GM03348 (cell line): ENCODE data around the gene MED9.

Source experiments
- DNase-seq: peaks from one replicate; pipeline ENCODE4 v3.0.0; 2012; ENCODE audit warnings: low spot score

MED9 gene

GRCh38 chr17:17538417-17539391 is 61.9 kb downstream of the MED9 start:
- DNase-seq = no peak

GRCh38 chr17:17539591-17539990 is 62.8 kb downstream of the MED9 start:
- no peak for DNase-seq

GRCh38 chr17:17540278-17540906 is 63.6 kb downstream of the MED9 start:
- DNase-seq = no peak

GRCh38 chr17:17540935-17541639 is 64.3 kb downstream of the MED9 start:
- DNase-seq = no peak

- DNase-seq = no peak
Observed at GRCh38 chr17:17541640-17542001, 64.8 kb downstream of the MED9 start.
